Keratinocyte (primary cell): ENCODE measurements around the gene LOXL4. TPM values are rescaled to one million over a fixed set of nuclear protein-coding genes. Genes with fewer than 3 reads are reported as not detected.

ENCODE experiments used
- DNase-seq: peaks from one replicate; pipeline ENCODE4 v3.0.0-alpha.2; 2011; ENCODE audit warnings: low read depth, missing footprints, low spot score
- FAIRE-seq: peaks from 2 replicates; lab custom pipeline; 2011; peaks lifted over from hg19 to GRCh38; lab: Jason Lieb, UNC
- H2AFZ ChIP-seq: 2 replicates; pipeline ENCODE4 v1.6.0; 2012; ENCODE audit warnings: low read length, control low read depth, inconsistent platforms; ENCODE audit not compliant: control insufficient read depth
- H3K27ac ChIP-seq: 2 replicates; pipeline ENCODE4 v1.5.1; 2011; ENCODE audit warnings: low read length; ENCODE audit not compliant: control insufficient read depth, insufficient read depth
- H3K27me3 ChIP-seq: 3 replicates; pipeline ENCODE4 v1.6.0; 2011; ENCODE audit warnings: low read length; ENCODE audit not compliant: control insufficient read depth, insufficient read depth; ENCODE audit errors: extremely low read depth
- H3K36me3 ChIP-seq, 2 experiments: 2 replicates in 1 of 2; 3 replicates in 1 of 2; pipeline ENCODE4 v1.5.1; 2011; ENCODE audit warnings: low read length in 2 of 2, mild to moderate bottlenecking in 1 of 2; ENCODE audit not compliant: control insufficient read depth in 2 of 2, insufficient read depth in 2 of 2; ENCODE audit errors: extremely low read depth in 1 of 2
- H3K4me1 ChIP-seq: 3 replicates; pipeline ENCODE4 v1.5.1; 2011; ENCODE audit warnings: low read length; ENCODE audit not compliant: control insufficient read depth, insufficient read depth; ENCODE audit errors: extremely low read depth
- H3K4me2 ChIP-seq: 3 replicates; pipeline ENCODE4 v1.6.0; 2011; ENCODE audit warnings: low read depth, low read length; ENCODE audit not compliant: control insufficient read depth, insufficient read depth; ENCODE audit errors: extremely low read depth
- H3K4me3 ChIP-seq, 3 experiments: fragments of 200-600 bp in 1 of 3; sonication (generic) in 1 of 3; 2 replicates in 2 of 3; 3 replicates in 1 of 3; pipeline ENCODE4 v1.5.1; 2011 to 2016; ENCODE audit warnings: low read length in 3 of 3, mild to moderate bottlenecking in 3 of 3, control low read depth in 2 of 3, inconsistent platforms in 1 of 3, low read depth in 1 of 3, mixed read lengths in 1 of 3, mixed run types in 1 of 3, moderate library complexity in 1 of 3; ENCODE audit not compliant: control insufficient read depth in 2 of 3, insufficient read depth in 2 of 3; ENCODE audit errors: extremely low read depth in 1 of 3
- H3K79me2 ChIP-seq: 2 replicates; pipeline ENCODE4 v1.6.0; 2012; ENCODE audit warnings: low read length; ENCODE audit not compliant: control insufficient read depth, insufficient read depth
- H3K9ac ChIP-seq: 3 replicates; pipeline ENCODE4 v1.6.0; 2011; ENCODE audit warnings: low read length; ENCODE audit not compliant: control insufficient read depth, insufficient read depth; ENCODE audit errors: extremely low read depth
- H3K9me1 ChIP-seq: 3 replicates; pipeline ENCODE4 v1.6.0; 2011; ENCODE audit warnings: low read length; ENCODE audit not compliant: control insufficient read depth, insufficient read depth; ENCODE audit errors: extremely low read depth
- H3K9me3 ChIP-seq: 2 replicates; pipeline ENCODE4 v1.5.1; 2012; ENCODE audit warnings: low read depth, low read length; ENCODE audit not compliant: control insufficient read depth
- H4K20me1 ChIP-seq: 3 replicates; pipeline ENCODE4 v1.6.0; 2011; ENCODE audit warnings: low read length; ENCODE audit not compliant: control insufficient read depth, insufficient read depth; ENCODE audit errors: extremely low read depth
- EZH2 ChIP-seq: IDR thresholded peaks from one replicate; pipeline ENCODE4 v1.6.1; 2012; ENCODE audit warnings: inconsistent platforms, mild to moderate bottlenecking, low read length, moderate library complexity
- dilution Hi-C: fragments of 300-500 bp; cut with MboI; formaldehyde crosslinking; loops from one replicate; pipeline ENCODE4 v1.7.0; 2020; ENCODE audit warnings: low sequenced_read_pairs; ENCODE audit not compliant: extremely low pct_ligation_motif_present
- polyA plus RNA-seq, 5 experiments: library from polyadenylated mRNA; depleted of rRNA in 3 of 5; stranded (reverse) in 3 of 5; stranded (forward) in 1 of 5; unstranded in 1 of 5; fragments of >200 nt; gene quantifications; 1 replicate in 1 of 5; 2 replicates in 3 of 5; 3 replicates in 1 of 5; pipeline versions ENCODE4 v1.2.1 to v1.2.3, GENCODE V29; 2011 to 2012; ENCODE audit warnings: missing spikeins in 2 of 5, low read depth in 1 of 5, low replicate concordance in 1 of 5
- TF ChIP-seq, protein P1 (sequence below), 3 experiments: IDR thresholded peaks in 1 of 3; conservative IDR thresholded peaks in 1 of 3; optimal IDR thresholded peaks in 1 of 3; 2 replicates in 2 of 3; 3 replicates in 1 of 3; pipeline versions ENCODE3 to v1.5.1; 2011; ENCODE audit warnings: low read length in 3 of 3, mild to moderate bottlenecking in 3 of 3, moderate library complexity in 2 of 3, control low read depth in 1 of 3, inconsistent platforms in 1 of 3; ENCODE audit not compliant: insufficient read depth in 2 of 3; ENCODE audit errors: extremely low read depth in 1 of 3

Gene LOXL4
- polyA plus RNA-seq, 1 donor (not counting 4 experiments of a cell fraction or from before 2014, with no cell fraction given) = 0.01 TPM

DNA sequence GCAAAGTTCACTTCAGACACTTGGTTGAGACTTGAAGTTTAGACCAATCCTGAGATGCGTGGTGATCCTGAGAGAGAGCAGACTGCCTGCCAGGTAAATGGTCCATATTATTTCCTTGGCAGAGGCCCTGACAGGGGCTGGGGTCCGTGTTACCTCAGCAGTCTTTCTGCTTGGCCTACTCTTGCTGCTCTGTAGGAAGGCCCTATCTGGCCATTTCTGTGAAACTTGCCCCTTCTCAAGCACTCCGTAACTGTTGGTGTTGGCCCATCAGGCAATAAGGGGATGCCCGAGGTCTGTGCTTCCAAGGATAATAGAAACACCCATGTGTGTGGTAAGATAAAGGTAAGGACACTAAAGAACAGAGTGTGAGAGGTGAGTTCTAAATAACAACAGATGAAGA lies 20.0 kb downstream of the LOXL4 start:
- H4K20me1 ChIP-seq = no peaks in the 10 kb centered on the region
- no peak for TF ChIP-seq EZH2
- TF ChIP-seq, protein P1, sequence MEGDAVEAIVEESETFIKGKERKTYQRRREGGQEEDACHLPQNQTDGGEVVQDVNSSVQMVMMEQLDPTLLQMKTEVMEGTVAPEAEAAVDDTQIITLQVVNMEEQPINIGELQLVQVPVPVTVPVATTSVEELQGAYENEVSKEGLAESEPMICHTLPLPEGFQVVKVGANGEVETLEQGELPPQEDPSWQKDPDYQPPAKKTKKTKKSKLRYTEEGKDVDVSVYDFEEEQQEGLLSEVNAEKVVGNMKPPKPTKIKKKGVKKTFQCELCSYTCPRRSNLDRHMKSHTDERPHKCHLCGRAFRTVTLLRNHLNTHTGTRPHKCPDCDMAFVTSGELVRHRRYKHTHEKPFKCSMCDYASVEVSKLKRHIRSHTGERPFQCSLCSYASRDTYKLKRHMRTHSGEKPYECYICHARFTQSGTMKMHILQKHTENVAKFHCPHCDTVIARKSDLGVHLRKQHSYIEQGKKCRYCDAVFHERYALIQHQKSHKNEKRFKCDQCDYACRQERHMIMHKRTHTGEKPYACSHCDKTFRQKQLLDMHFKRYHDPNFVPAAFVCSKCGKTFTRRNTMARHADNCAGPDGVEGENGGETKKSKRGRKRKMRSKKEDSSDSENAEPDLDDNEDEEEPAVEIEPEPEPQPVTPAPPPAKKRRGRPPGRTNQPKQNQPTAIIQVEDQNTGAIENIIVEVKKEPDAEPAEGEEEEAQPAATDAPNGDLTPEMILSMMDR (optimal IDR thresholded peaks at IDR 0.05 in 1 of 3, IDR thresholded peaks at IDR 0.05 in 1 of 3, conservative IDR thresholded peaks at IDR 0.05 in 1 of 3; ENCODE audit: extremely low read depth in 1 of 3, insufficient read depth in 2 of 3, low read length in 3 of 3) = no peak
- no peaks in the 10 kb centered on the region for H3K9me3 ChIP-seq
- H3K36me3 ChIP-seq = peaks cover 9 to 25% of the 10 kb centered on the region in 2 experiments
- no peak overlapping the region for H3K27ac ChIP-seq
- no peak for DNase-seq
- H3K27me3 ChIP-seq = no peaks in the 10 kb centered on the region
- no peak overlapping the region for H2AFZ ChIP-seq
- dilution Hi-C loops = no loop called here
- H3K4me1 ChIP-seq = no peaks in the 10 kb centered on the region
- H3K4me3 ChIP-seq = no peak overlapping the region
- FAIRE-seq = no peak
- H3K4me2 ChIP-seq = no peak overlapping the region
- no peaks in the 10 kb centered on the region for H3K9me1 ChIP-seq
- no peak overlapping the region for H3K9ac ChIP-seq
- no peaks in the 10 kb centered on the region for H3K79me2 ChIP-seq

DNA sequence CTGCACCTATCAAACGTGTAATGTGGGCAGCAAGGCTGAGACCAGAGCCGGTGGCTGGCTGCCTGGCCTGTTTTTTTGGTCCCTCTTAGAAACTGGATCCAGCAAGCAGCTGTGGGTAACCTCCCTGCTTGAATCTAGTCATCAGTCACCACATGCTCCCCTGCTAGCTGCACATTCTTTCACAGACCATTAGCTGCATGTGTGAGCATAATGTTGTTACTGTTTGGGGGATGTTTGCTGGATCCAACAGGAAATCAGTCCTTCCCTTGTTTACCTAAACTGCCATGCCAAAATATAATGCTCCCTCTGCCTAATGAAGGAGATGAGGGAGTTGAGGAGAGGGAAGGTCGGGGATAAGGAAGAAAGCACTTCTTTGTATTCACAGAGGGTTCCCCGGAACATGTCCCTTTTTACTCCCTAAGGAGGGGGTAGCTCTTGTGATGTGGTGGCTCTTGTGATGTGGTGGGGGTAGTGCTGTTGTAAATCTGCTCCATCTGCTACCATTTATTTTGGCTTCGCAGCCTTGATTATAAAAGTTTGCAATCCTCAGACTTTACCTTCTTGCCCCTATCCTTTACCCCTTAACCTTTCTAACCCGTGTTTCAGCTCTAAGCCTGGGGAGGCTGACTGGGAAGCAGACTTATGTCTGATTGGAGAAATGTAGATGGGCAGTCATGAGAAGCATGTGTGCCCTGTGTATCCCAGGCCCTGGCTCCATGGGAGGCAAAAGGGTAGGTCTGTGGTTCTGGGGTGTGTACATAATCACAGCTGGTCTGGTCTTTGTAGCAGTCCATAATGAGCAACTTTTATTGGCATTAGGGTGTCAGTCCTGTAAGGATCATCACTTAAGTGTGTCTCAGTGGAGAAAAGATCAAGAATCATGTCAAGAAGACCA lies 20.8 kb downstream of the LOXL4 start:
- Histone ChIP-seq H3K9me3 (no peaks in the 10 kb centered on the region), H3K27ac (no peak overlapping the region), H3K4me2 (no peak overlapping the region), H2AFZ (no peak overlapping the region), H3K4me1 (no peaks in the 10 kb centered on the region), H3K79me2 (no peaks in the 10 kb centered on the region), H3K4me3 (no peak overlapping the region), H3K9ac (no peak overlapping the region), H3K36me3 (peaks cover 9 to 27% of the 10 kb centered on the region in 2 experiments), H3K9me1 (no peaks in the 10 kb centered on the region), H4K20me1 (no peaks in the 10 kb centered on the region), H3K27me3 (no peaks in the 10 kb centered on the region)
- no peak for TF ChIP-seq EZH2
- TF ChIP-seq, protein P1 (optimal IDR thresholded peaks at IDR 0.05 in 1 of 3, IDR thresholded peaks at IDR 0.05 in 1 of 3, conservative IDR thresholded peaks at IDR 0.05 in 1 of 3; ENCODE audit: extremely low read depth in 1 of 3, insufficient read depth in 2 of 3, low read length in 3 of 3) = no peak
- no peak for FAIRE-seq
- dilution Hi-C loops = no loop called here
- DNase-seq = no peak
